ENCODE data around the gene TAF3.
"Not testable (repeated sequence)": the region's sequence is repeated elsewhere in the genome, so short reads cannot be mapped to it uniquely, and the experiment has no call there.

Gene TAF3

DNA sequence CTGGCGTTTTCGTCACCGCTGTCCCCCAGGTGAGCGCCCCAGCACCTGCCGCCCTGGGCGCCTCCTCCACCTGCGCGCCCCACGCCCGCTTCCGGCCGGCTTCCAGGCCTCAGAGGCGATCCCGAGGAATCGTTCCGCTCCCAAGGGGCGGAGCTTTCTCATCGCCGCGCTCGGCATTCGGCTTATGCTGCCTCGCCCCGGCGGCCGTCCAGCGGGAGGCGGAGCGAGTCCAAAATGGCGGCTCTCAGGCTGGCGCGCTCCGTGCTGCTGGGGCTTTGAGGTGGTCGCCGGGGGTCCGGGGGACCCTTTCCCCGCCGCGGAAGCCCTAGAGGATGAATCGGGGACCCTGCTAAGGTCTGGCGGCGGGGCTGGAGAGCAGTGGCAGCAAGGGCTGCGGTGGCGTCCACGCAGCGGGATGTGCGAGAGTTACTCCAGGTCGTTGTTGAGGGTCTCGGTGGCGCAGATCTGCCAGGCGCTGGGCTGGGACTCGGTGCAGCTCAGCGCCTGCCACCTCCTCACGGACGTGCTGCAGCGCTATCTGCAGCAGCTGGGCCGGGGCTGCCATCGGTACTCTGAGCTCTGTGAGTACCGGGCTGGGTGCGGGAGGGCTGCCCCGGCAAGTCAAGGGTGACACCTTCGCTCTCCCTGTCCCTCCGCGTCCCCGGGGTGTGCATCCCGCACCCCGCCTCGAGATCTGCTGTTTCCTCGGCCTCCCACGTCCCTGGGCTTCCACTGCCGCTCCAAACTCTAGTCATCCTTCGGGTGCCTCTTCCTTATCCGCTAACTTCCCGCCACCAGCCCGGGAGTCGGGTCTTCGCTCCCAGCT is at the start of gene TAF3:
TAF3 (plus strand) TSS at position 211 of the 826 bp plus-strand sequence; CDS start at position 416, 205 bp downstream.
- in situ Hi-C loops (cut with HindIII; ENCODE audit: low sequenced_read_pairs) = no loop called here

GRCh38 chr10:7773845-7774801 is 44.2 kb upstream of the TAF3 start:
- in situ Hi-C loops (cut with HindIII; ENCODE audit: low sequenced_read_pairs) = no loop called here

DNA sequence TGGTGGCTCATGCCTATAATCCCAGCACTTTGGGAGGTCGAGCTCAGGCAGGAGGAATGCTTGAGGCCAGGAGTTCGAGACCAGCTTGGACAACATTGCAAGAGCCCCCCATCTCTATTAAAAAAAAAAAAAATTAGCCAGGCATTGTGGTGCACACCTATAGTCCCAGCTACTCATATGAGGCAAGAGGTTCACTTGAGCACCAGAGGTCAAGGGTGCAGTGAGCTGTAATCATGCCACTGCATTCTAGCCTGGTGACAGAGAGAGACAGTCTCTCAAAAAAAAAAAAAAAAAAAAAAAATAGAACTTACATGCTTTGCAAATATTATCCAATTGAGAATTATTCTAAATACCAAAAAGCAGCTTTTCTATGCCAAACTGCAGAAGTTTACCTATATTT is 41.5 kb upstream of the TAF3 start:
- in situ Hi-C loops (cut with HindIII; ENCODE audit: low sequenced_read_pairs) = no loop called here

- in situ Hi-C loops (cut with HindIII; ENCODE audit: low sequenced_read_pairs) = not testable (repeated sequence)
These were observed 36.1 kb upstream of the TAF3 start for GRCh38 chr10:7782194-7782593.

DNA sequence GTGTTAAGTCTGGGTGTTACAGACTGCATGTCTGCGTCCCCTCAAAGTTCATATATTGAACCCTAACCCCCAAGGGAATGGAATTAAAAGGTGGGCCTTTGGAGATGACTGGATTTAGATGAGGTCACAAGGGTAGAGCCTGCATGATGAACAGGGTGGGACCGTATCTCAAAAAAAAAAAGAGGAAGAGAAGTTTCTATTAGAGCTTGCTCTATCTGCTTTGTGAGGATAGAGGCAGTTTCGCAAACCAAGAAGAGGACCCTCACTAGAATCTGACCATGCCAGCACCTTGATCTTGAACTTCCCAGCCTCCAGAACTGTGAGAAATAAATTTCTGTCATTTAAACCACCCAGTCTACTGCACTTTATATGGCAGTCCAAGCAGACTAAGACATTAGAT is 31.9 kb upstream of the TAF3 start:
- in situ Hi-C loops (cut with HindIII; ENCODE audit: low sequenced_read_pairs) = no loop called here

GRCh38 chr10:7787150-7787856 is 31.0 kb upstream of the TAF3 start:
- in situ Hi-C loops (cut with HindIII; ENCODE audit: low sequenced_read_pairs) = no loop called here

DNA sequence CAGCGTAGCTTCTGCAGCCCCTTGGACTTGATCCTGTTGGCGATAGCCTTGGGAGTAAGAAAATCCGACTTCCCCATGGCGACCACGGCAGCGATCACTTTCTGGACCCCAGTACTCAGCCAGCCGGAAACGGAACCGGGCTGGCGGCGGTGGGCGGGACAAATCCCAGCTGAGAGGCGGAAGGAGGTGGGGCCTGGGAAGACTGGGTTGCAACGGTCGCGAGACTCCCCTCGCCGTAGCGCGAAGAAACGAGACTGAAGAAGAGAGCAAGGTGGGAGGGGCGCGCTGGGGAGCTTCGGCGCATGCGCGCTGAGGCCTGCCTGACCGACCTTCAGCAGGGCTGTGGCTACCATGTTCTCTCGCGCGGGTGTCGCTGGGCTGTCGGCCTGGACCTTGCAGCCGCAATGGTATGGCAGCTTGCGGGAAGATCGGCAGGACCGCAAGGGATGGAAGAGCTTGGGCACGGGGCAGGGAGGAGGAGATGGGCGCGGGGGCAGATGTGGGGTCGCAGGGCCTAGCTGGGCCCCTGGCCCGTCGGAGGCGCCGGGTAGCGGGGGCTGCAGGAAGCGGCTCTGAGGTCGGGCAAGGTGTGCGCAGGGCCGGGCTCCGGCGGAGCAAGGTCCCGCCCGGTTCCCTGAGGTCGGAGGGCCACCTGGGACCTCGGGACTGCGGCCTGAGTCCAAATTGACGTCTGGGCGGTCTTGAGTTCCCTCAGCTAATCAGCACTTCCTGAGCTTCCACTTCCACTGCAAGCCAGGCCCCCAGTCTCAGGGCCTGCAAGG is 30.3 kb upstream of the TAF3 start, which contains the start of the genes ATP5F1C and KIN:
ATP5F1C (plus strand) TSS at position 321 of the 782 bp plus-strand sequence; CDS start at position 352, 31 bp downstream.
KIN (minus strand) TSS at position 137 of the 782 bp plus-strand sequence; CDS start at position 77, 60 bp downstream.
- in situ Hi-C loops (cut with HindIII; ENCODE audit: low sequenced_read_pairs) = no loop called here

GRCh38 chr10:7788639-7789286 is 29.5 kb upstream of the TAF3 start:
- in situ Hi-C loops (cut with HindIII; ENCODE audit: low sequenced_read_pairs) = no loop called here

GRCh38 chr10:7789390-7789789 is 28.9 kb upstream of the TAF3 start:
- in situ Hi-C loops (cut with HindIII; ENCODE audit: low sequenced_read_pairs) = no loop called here

DNA sequence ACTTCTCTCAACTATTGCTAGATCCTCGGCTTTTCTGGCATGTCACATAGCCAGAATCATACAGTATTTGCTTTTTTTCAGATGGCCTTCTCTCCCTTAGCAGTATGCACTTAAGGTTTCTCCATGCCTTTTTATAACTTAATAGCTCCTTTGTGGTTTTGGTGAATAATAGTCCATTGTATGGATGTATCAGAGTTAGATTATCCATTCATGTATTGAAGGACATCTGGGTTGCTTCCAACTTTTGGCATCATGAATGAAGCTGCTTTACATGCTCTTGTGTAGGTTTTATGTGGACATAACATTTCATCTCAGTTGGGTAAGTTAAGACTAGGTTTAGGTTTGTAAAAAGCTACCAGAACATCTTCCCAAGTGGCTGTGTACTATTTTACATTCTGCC is 25.8 kb upstream of the TAF3 start:
- in situ Hi-C loops (cut with HindIII; ENCODE audit: low sequenced_read_pairs) = no loop called here

GRCh38 chr10:7794251-7795026 is 23.9 kb upstream of the TAF3 start:
- in situ Hi-C loops (cut with HindIII; ENCODE audit: low sequenced_read_pairs) = no loop called here

- in situ Hi-C loops (cut with HindIII; ENCODE audit: low sequenced_read_pairs) = no loop called here
These were observed 22.7 kb upstream of the TAF3 start for GRCh38 chr10:7795605-7796004.

GRCh38 chr10:7797582-7797981 is 20.7 kb upstream of the TAF3 start:
- in situ Hi-C loops (cut with HindIII; ENCODE audit: low sequenced_read_pairs) = no loop called here

DNA sequence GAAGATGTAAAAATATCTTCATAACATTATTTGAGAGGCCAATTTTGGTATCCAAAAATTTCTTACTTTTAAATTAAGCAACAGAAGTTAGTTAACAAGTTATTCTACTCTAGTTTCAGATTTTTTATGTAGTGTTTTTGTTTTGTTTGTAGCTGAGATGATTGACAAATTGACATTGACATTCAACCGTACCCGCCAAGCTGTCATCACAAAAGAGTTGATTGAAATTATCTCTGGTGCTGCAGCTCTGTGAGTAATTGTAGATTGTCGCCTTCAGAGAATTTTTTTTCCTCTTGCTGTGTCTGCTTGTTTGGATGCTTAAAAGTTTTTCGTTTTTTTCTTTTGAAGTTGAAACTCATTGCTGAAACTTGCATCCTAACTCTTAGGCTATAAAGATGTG is 15.7 kb upstream of the TAF3 start:
- in situ Hi-C loops (cut with HindIII; ENCODE audit: low sequenced_read_pairs) = no loop called here

DNA sequence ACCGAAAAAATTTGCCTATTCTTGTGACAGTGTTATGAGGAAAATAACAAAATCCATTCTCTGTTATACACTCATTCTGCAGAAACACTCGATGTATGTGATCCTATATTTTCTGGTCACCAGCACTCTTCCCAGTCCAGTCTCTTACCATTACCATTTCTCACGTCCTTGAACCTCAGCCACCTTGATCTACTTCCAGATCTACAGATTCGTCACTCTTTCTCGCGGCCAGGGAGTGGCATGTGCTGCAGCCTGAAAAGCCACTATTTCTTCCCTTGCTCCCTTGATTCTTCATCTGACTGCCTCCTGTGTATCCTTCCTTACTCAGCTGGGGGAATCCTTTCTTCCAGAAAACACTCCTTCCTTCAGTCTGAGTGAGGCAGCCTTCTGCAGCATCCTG is 14.1 kb upstream of the TAF3 start:
- in situ Hi-C loops (cut with HindIII; ENCODE audit: low sequenced_read_pairs) = no loop called here

- in situ Hi-C loops (cut with HindIII; ENCODE audit: low sequenced_read_pairs) = loop anchor here (5.0 kb wide), 1 partner anchor 42 kb away; no protein-coding TSS in a partner anchor
These were observed 13.6 kb upstream of the TAF3 start for GRCh38 chr10:7804741-7805140.

DNA sequence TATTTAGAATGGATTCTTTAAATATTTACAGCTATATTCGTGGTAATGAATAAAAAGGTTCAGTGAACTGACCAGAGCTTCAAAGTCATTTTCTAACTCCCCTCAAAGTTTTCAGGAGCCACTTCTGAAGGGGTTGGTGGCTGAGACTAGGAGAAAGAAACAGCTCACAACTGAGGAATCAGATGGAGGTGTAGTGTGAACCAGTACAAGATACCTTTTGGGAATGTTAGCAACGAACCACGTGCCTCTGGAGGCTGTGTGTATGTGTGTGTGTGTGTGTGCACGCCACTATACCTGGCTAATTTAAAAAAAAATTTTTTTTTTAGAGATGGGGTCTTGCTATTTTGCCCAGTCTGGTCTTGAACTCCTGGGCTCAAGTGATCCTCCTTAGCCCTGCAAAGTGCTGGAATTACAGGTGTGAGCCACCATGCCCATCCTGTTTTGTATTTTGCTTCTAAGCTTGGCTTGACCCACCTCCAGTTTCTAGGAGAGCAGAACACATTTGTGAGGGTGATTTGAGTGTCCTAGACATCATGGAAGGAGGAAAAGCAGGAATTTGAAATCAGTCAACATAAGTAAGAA is 9.5 kb upstream of the TAF3 start:
- in situ Hi-C loops (cut with HindIII; ENCODE audit: low sequenced_read_pairs) = loop anchor here (5.0 kb wide), 1 partner anchor 46 kb away; no protein-coding TSS in a partner anchor

DNA sequence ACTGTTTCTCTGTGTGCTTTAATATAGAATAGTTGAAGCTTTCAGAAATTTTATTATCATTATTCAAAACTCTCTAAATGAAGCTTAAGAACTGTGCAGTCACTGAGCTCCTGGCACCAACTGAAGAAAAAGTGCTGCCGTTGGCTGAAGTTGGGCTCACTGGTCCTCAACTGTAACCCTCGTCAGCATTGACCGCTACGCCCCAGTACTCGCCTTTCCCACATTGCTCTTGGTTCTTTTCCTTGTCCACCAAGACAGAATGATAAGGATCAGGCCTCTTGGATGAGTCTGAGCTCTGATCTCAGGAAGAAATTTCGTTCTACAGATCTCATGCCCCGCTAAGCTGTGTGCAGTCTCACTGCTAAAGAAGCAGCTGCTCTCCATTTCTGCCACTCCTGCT is 7.9 kb upstream of the TAF3 start:
- in situ Hi-C loops (cut with HindIII; ENCODE audit: low sequenced_read_pairs) = no loop called here

All from endothelial cell of hepatic sinusoid (primary cell).